Measurements from ENCODE around the gene SP2.
"Not testable (repeated sequence)": the region's sequence is repeated elsewhere in the genome, so short reads cannot be mapped to it uniquely, and the experiment has no call there.

Gene SP2

DNA sequence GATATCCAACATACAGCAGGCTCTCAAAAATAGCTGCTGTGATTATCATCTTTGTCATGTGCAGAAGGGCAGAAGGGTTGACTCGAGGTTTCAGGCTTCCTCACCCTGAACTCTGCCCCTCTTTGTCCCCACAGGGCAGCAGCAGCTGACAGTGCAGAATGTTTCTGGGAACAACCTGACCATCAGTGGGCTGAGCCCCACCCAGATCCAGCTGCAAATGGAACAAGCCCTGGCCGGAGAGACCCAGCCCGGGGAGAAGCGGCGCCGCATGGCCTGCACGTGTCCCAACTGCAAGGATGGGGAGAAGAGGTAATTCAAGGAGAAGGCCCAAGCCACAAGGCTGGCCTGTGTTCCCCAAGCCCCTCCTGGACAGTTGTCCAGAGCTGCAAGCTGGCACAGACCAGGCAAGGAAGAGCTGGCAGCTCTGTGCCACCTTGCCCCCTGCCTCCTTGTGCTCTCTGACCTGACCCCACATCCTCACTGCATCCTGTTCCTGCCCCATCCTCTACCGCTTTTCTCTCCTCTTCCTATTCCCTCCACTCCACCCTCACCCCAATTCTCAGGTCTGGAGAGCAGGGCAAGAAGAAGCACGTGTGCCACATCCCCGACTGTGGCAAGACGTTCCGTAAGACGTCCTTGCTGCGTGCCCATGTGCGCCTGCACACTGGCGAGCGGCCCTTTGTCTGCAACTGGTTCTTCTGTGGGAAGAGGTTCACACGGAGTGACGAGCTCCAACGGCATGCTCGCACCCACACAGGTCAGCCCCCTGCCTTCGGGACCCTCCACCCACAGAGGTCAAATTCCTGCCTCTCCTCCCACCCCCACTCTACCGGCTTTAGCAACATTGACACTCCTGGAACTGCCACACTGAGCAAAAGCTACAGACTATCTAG is 29.0 kb downstream of the SP2 start:
- no peak for DNase-seq

DNA sequence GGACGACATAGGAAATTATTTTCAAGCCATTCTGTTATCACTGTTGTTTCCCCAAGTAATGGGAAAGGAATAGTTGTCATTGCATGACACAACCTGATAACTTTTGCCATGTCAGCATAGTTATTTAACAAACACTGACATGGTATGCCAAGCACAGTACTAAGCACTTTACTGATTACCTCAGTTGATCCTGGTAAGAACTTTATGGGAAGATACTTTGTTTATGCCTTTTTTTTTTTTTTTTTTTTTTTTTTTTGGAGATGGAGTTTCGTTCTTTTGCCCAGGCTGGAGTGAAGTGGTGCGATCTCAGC is 29.6 kb downstream of the SP2 start:
- no peak for DNase-seq

DNA sequence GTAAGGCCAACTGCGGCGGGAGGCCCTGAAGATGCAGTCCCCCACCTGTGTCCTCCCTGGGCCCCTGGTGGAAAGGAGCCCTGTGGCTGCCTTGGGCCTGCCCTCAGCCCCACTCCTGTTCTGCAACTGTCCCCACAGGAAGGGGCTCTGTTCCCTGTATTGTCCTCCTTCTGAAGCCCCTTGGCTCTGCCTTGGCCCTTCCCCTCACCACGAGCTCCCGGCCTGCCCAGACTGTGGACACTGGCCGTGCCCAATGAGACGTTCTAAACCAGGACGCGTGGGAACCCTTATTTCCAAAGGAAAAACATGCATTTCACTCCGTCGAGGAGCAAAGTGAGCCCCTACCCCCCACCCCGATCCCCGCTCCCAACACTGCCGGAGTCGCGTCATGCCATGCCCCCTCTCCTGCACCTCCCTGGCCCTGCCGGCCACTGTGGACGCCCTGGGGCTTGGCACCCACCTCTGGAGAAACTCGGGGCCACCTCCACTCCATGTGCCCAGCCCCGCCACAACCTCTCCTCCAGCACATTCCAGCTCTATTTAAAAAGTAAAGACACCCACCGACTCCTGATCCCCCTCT is 31.9 kb downstream of the SP2 start:
- DNase-seq, result no peak

DNA sequence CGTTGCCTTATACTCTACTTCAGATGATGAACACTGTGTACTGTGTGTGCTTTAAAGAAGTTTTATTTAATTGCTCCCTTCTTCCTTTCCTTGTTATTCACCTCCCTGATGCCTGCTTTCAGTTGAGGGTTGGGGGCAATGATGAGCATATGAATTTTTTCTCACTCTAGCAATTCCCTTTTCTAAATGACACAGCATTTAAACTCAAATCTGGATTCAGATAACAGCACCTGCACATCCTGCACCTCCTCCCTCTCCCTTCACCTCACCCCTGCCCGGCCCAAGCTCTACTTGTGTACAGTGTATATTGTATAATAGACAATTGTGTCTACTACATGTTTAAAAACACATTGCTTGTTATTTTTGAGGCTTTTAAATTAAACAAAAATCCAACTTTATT is 32.4 kb downstream of the SP2 start:
- no peak for DNase-seq

DNA sequence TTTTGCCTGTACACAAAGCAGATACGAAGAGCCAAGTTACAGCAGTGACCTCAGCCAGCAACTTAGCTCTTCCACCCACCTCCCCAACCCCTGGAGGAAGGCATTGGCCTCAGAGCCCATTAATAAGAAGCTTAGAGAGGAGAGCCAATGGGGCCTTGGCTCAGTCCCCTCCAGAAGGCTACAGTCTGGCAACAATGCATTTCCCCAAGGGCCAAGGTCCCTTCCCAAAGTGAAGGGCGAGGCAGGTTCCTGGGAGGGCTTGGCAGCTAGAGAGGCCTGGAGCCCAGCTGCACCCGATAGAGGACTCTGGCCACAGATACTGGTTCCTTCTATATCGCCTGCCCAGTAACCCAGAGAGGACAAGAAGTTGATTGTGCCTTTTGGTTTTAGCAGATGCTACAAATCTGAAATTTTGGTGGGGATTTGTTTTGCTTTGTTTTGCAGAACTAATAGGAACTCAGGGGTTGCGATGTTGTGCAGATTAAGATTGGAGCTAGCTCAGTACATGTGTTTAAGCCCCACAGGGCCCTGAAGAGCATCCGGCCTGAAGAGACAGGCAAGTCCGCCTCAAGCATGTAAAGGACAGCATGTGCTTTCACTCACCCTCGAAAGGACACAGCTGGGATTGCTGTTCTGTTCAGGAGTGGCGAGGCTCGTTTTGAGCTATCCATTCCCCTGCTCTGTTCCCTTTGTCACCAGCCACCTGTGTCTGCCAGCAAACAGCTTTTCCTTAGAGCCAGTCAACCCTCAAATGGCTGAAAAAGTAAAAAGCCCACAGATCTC is 33.4 kb downstream of the SP2 start:
- DNase-seq, result no peak

DNA sequence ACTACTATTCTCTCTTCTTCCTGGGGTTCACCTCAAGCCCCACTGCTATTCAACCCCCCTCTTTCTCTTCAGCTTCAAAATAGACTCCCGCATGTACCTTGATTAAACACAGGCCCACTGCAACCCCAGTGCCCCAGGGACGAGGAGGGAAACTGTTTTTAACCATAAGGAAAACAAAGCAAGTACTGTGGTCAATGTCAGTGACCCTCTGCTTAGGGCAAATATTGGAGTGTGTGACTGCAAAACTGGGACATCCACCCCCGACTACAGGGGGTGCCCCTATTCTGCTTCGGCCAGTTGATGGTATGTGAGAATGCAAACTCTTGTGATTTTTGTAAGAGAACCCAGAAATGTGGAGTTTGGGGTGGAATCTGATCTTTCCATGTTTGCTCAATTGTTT is 35.8 kb downstream of the SP2 start:
- no peak for DNase-seq

DNA sequence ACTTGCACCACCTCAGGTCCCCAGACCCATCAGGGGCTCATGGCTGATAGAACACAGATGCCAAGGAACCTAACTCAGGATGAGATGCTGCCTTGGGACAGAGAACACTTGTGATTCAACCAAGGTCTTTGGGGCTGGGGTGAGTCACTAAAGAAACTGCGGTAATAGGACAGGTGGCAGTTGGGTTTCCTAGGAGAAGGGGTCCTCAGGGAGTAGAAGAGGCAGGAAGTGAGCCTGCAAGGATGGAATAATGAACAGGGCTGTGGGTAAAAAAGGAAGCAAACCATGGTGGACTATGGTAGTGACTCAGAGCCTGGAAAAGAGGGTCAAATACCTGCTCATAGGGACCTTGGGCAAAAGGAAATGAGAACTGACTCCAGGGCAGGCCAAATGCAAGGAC is 38.8 kb downstream of the SP2 start:
- no peak for DNase-seq

DNA sequence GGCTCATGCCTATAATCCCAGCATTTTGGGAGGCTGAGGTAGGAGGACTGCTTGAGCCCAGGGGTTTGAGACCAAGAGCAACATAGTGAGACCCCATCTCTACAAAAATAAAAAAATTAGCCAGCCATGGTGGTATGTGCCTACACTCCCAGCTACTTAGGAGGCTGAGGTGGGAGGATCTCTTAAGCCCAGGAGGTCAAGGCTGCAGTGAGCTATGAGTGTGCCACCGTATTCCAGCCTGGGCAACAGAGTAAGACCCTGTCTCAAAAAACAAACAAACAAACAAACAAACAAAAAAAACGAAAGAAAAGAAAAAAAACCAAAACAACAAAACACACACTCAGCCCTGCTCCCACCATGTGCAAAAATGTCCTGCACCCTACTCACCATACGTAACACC is 39.4 kb downstream of the SP2 start:
- DNase-seq, result not testable (repeated sequence)

DNA sequence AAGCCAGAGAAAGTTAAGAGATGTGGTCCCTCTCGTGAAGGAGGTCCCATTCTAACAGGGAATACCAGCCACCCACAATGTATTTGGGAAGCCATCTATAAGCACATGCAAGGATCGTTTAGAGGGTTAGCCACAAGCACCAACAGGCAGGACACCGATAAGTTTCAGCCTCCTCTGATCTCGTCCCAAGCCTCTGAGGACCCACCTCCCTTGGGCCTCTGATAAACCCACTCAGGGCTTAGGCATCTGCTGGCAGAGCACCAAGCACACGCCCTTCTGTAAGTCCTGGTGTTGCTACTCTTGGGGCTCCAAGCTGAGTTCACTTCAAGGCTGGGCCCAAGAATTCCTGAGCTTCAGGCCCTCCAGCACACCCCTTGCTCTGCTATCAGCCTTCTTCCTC is 39.9 kb downstream of the SP2 start:
- DNase-seq, result no peak

DNA sequence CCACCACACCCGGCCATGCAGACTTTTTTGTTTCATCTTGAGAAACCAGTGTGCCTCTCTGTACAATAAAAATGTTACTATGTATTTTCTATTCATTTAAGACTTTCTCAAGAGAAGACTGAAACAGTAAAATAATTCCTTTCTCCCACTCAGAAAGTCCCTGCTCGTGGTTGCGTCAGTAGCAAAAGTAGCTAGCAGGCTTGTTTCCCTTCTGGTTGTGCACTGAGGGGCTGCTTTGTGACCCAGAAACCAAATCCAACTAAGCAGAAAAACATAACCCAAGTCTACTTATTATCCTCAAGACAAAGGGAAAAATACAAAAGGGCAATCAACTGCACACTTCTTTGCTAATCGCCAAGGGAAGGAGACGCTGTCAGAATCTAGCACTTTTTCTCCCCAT is 41.9 kb downstream of the SP2 start:
- peak; percentile 25 for DNase-seq

DNA sequence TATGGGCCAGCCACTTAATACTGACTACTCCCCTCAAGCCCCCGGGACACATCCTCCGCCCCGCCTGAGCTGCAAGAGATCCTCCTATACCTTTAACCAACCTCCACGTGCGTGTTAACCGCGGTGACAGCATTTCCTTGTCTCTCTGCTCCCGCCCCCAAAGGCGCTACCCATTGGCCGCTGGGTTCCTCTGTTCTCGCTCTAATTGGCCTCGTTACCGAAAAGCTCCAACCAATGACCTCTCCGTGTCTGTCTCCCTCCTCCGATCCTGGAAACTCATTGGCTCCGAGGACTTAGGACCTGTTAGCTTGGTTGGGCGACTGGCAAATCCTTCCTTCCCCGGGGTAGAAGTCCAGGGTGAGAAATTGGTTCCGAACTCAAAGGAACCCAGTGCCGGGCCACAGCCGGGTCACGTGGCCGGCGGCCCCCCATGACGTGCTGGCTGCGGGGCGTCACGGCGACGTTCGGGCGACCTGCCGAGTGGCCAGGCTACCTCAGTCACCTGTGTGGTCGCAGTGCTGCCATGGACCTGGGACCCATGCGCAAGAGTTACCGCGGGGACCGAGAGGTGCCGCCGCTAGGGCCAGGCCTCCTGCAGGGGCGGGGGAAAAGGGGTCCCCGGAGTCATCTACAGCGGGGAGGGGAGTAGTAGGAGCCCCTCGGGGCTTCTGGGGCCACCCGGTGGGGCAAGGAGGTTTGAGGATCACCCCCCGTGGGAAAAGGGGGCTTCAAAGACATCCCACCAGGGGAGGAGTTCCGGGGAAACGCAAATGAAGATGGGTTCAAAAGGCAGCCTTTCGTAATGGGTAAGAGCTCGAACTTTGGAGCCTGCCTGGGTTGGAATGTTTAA is 45.4 kb downstream of the SP2 start, which contains the start of gene PNPO:
TSS of gene PNPO (plus strand) at position 326 of the 850 bp plus-strand sequence. CDS start at position 431, 105 bp downstream.
- DNase-seq, result peak; percentile 97

DNA sequence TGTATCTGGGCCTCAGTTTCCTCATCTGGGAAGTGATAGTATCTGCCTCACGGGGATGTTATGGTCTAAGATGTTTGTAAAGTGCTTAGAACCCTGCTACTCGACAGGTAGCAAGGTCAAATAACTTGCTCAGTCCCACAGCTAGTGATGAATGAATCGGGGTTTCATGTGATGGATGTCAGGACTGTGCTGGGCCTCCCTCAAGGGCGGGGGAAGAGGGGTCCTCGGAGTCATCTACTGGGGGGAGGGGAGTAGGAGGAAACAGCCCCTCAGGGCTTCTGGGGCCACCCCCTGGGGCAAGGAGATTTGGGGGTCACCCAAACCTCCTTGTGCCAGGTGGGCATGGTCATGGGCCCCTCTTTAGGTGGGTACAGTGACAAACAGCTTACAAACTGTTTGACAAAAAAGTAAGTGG is 46.1 kb downstream of the SP2 start:
- no peak for DNase-seq

DNA sequence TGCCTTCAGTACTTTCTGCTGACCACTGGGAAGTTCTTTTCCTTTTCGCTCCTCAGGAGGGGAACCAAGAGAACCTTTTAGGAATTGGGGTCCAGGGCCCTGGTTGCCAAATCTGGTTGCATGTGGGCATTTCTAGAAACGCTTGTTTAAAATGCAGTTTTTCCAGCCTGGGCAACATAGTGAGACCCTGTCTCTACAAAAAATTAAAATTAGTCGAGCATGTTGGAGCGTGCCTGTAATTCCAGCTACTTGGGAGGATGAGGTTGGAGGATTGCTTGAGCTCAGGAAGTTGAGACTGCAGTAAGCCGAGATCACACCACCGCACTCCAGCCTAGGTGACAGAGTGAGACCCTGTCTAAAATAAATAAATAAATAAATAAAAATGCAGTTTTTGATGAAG is 46.5 kb downstream of the SP2 start:
- DNase-seq, result no peak

DNA sequence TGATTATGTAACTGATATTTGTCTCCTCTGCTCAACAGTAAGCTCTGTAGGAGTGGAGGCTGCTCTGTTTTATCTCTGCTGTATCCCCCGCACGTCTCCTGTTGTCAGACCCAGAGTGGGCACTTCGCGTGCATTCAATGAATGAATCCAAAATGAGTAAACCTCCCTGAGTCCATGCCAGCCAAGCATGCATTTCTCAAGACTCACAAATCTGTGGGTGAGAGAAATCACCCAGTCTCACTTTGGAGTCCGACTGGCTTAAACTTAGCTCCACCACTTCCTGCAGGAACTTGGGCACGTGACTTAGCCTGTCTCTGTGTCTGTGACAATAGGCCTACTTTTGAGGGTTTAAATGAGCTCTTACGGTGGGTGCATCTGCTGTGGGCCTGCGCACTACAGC is 49.0 kb downstream of the SP2 start:
- peak; percentile 57 for DNase-seq

DNA sequence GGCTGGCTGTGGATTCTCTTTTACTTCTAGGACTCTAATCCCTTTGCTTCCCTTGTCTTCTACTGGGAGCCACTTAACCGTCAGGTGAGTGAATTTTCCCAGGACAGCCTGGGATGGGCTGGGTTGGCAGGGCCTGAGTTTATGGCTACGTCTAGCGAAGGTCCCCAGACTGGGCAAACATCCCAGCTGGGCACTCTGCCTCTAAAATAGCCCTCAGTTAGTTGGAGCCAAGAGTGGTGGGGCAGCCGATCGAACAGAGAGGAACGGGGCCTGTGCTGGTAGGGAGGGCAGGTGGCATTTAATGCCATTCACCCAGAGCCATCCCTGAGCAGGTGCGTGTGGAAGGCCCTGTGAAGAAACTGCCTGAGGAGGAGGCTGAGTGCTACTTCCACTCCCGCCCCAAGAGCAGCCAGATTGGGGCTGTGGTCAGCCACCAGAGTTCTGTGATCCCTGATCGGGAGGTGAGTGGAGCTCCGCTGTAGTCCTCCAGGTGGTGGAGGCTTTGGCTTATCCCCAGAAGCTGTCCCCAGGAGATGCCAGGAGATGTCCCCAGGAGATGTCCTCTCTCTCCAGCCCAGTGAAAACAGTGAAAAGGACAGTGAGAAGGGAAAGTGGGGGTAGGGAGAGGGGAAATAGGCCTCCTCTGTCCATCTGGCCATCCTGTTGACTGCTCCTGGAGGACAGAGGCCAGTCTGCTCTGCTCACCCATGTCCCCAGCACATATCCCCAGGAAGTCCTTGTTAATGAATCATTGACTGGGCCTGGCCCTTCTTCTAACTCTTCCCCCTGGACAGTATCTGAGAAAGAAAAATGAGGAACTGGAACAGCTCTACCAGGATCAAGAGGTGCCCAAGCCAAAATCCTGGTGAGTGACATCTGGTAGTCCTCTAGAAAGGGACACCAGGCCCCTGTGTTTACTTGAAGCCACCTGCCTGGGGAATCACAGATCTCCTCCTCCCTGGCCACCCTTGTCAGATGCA is 49.8 kb downstream of the SP2 start:
- DNase-seq, result peak; percentile 70

DNA sequence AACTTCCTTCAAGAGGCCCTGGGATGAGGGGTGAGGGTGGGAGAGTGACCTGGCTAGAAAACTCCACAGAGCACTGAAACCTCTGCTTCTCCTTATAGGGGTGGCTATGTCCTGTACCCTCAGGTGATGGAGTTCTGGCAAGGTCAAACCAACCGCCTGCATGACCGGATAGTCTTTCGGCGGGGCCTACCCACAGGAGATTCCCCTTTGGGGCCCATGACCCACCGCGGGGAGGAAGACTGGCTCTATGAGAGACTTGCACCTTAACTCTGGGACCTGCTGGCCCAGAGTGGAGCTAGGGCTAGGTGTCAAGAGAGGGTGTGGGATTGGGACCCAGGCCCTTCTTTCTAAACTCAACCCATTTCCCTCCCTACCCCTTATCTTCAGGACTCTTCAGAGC is 50.5 kb downstream of the SP2 start:
- no peak for DNase-seq

DNA sequence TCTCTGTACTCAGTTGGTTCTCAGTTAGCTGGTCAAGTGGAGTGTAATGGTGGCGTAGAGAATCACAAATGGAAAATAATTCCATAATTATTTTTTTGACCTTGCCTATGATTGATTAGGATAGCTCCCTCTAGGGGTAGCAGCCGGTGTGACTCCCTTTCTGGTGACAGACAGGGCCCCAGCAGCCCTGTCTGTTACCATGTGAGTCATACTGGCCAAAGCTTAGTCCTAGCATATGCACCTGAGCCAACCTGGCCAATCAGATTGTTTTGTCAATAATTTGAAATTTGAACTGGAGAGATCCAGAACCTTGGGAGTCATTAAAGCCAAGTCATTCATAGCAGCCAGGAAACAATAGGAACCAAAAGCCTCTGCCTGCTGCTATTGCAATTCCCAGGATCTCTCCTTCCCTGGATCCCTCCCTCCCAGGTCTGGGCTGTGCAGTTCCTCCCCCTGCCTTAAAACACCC is 50.9 kb downstream of the SP2 start:
- DNase-seq, result peak; percentile 76

DNA sequence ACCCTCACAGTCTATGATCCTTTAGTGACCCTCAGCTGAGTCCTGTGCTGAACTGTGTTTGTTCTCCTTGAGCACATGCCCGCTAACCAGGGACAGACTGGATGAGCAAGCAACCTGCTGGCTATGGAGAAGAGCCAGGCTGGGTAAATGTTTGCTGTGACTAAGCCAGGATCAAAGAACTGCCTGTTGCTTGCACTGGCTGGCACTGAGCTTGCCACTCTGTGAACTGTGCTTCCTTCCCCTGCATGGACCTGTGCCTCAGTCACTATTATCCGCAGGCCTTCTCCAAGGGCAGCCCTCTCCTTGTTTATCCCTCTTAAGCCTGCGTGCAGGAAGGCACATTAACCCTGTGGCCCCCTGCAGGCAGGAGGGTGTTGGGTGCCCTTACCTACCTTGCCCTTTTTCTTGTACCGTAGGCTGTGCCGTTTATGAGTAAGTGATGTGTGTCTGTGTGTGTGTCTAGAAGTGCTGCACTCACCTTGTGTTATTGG is 52.7 kb downstream of the SP2 start:
- DNase-seq, result no peak

DNA sequence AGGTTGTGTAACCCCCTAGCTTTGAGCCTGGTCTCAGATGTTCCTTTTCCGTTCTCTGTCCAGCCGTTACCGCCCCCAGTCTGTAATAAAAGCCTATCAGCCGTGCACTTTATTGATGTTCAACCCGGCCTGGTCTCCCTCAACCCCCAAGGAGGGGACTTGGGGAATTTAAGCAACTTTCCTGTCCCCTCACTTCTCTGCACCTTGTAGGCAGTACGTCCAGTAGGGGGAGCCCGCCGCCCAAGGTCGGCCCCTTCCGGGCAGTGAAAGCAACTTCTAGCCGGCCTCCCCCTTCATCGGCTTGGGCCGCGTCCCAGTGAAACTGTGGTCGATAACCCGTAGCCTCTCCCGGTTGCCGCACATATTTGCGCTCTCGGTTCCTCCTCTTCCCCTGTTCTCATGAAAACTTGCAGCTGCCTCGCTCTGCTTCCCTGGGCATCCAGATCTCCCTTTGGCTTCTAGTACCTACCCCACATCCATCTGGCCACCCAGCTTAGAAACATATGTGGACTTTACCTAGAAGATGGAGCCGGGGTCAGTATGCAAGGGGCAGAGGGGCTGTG is 53.2 kb downstream of the SP2 start:
- DNase-seq, result peak; percentile 92

DNA sequence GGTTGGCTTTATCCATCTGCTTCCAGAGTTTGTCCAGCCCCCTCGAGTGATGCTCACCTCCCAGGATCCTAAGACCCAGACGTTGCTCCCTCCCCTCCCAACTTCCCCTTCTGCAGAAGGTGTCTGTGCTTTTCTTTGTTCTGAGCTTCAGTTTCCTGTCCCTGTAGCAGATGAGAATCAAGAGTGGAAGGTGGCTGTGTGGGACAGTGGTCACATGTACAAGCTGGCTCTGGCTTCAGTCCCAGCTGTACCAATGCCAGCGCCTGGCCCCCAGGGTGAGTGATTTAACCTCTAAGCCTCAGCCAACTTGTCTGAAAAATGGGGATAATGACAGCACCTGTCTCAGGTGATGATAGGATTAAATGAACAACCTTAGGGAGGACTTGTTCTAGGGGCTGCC is 53.9 kb downstream of the SP2 start:
- DNase-seq, result no peak

DNA sequence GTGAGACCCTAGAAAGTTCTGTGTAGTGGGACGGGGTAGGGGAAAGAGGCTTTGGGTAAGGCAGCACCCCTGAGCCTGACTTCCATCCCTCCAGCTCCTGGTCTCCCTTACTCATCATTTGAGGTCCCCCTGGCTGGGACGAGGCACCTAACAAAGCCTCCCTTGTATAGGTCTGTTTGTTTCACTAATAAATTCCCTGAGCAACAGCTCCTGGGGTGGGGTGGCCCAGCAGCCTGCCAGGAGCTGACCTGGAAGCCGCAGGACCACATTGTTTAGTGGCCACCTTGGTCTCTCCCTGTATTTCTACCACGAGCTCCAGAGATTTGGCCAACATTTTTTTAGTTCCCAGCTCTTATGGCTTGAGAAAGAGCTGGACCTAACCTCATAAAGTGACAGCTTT is 54.4 kb downstream of the SP2 start:
- no peak for DNase-seq
